GM18505 (cell line): ENCODE measurements around the gene RFX2.

ENCODE experiments used
- ATAC-seq: cut with Tn5 transposase; IDR thresholded peaks from one replicate; pipeline ENCODE4 v1.9.1; 2021; ENCODE audit not compliant: unreplicated experiment
- POLR2A ChIP-seq: IDR thresholded peaks from 4 replicates; pipeline ENCODE4 v1.6.1; 2011; ENCODE audit warnings: borderline replicate concordance; ENCODE audit not compliant: insufficient read depth, insufficient read length; ENCODE audit errors: extremely low read depth

Gene RFX2

GRCh38 chr19:6057651-6058517 is 52.4 kb downstream of the RFX2 start:
- no peak for ATAC-seq
- TF ChIP-seq POLR2A, result no peak

GRCh38 chr19:6056801-6057650 is 53.3 kb downstream of the RFX2 start:
- no peak for ATAC-seq
- TF ChIP-seq POLR2A, result no peak

GRCh38 chr19:6056282-6056741 is 54.0 kb downstream of the RFX2 start:
- no peak for ATAC-seq
- no peak for TF ChIP-seq POLR2A

DNA sequence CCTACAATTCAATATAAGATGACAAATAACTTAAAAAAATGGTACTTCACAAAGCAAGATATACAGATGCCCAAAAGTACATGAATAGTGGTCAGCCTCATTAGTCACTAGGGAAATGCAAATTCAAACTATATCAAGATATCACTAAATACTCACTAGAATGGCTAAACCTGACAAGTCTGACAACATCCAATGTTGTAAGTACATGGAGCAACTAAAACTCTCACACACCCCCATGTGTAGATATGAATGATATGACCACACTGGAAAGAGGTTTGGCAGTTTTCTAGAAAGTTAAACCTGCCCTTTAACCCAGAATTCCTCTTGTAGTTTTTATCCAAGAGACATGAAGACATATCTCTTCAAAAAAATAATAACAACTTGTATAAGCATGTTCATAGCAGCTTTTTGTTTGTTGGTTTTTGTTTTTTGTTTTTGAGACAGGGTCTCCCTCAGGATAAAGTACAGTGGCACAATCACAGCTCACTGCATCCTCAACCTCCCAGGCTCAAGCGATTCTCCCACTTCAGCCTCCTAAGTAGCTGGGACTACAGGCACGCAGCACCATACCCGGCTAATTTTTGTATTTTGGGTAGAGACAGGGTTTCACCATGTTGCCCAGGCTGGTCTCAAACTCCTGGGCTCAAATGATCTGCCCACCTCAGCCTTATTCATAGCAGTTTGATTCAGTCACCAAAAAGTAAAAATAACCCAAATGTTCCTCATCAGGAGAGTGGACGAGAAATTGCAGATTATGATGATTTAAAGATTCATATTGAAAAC is 55.1 kb downstream of the RFX2 start:
- no peak for TF ChIP-seq POLR2A
- no peak for ATAC-seq

- ATAC-seq, result no peak
- TF ChIP-seq POLR2A, result no peak
Observed at GRCh38 chr19:6048793-6049405, 61.4 kb downstream of the RFX2 start.

GRCh38 chr19:6048348-6048747 is 62.0 kb downstream of the RFX2 start:
- no peak for ATAC-seq

GRCh38 chr19:6047741-6048251 is 62.5 kb downstream of the RFX2 start:
- ATAC-seq, result no peak
- TF ChIP-seq POLR2A, result no peak

More at GRCh38 chr19:6048348-6048747, 62.0 kb downstream of the RFX2 start:
- no peak for TF ChIP-seq POLR2A

GRCh38 chr19:6047256-6047655 is 63.0 kb downstream of the RFX2 start:
- TF ChIP-seq POLR2A, result no peak
- no peak for ATAC-seq

DNA sequence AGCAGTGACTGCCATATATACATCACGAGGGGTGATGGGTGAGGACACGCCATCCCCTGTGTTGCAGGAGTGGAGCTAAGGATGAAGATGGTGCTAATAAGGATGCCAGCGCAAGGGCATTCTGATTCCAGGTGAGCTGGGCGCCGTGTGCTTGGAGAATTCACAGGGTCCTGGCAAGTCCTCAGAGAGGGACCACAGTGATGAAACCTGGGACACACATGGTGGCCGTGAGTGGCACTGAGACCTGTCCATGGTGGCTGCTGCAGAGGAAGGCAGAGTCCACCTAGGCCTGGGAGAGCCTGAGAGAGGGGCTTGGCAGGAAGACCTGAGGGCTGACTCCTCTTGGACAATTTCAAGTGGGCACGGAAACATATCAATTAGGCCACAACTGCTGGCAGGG is 65.2 kb downstream of the RFX2 start:
- ATAC-seq, result no peak
- no peak for TF ChIP-seq POLR2A

DNA sequence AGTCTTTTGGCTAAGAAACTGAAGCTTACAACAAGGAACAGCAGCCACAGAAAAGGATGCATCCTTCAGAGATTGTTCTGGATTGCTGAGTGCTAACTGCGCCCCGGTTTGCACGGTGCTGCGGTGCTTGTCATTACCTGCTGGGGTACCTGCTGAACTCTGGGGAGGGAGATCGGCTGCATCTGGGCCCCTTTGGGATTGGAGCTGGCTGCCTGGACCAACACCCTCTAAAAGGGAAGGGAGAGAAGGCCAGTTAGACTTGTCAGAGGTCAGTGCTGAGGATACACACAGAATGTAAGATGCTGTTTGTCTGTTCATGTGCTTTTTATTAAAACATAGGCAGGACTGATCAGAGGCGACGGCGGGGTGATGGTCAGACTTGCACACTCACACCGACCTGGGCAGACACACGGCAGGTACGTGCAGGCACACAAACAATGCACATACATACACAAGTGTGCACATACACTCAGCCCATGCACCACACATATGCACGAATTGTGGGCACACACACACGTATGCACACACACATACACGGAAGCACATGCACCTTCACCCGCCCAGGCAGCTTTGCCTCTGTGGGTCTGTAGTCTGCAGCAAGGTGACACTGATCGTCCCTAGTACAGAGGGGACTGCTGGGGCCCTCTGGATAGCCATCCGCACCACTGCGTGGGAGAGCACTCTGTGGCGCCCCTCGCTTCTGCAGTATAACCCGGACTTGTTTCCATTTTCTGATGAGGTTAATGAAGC is 66.1 kb downstream of the RFX2 start:
- no peak for ATAC-seq

GRCh38 chr19:6042776-6043726 is 67.2 kb downstream of the RFX2 start:
- no peak for TF ChIP-seq POLR2A
- no peak for ATAC-seq

More for the DNA sequence above, 66.1 kb downstream of the RFX2 start:
- TF ChIP-seq POLR2A, result no peak
